ENCODE data around the gene CALML3. TPM values are rescaled to one million over a fixed set of nuclear protein-coding genes. Genes with fewer than 3 reads are reported as not detected.
A peak's percentile ranks its signal among the peaks of the same experiment; 100 is the strongest.

The CALML3 gene
- total and polyA plus RNA-seq, 2 of the 13 experiments (the other 11 are each of a cell fraction or from before 2014, with no cell fraction given) = not detected

DNA sequence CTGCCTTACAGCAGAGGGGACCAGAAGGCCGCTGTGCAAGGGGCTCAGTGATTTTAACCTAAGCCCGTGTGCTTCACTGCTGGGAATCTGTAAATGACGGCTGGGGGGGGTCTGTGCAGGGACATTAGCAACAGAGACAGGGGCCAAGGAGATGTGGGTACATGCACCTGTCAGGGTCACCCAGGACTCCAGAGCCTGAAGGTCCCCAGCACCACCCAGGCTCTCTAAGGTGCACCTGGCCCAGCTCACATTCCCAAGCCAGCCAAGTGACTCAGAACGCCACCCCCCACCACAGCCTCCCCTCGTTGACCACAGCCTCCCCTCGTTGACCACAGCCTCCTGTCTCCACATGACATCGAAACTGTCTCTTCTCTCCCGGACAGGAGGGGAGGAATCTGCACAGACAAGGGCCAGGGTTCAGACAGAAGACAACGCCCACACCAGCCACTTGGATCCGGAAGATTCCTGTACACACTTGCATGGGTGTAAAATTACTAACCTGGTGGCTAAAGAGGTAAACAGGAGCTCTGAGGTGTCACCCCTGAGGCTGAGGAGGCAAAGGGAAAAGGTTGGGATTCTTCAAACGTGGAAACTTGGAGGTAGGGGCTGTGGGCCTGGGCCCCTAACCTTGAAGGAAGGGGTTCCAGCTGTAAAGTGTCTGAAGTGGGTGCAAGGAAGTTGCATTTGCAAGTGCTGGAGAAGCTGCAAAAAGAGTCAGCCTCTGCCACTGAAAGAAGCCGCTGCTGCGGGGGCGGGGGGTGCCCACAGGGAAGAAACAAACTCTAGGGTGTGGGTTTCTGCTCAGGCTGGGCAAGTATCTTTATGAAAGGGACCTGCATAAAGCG lies 27.0 kb downstream of the CALML3 start (continued):
- TF ChIP-seq, protein P1, sequence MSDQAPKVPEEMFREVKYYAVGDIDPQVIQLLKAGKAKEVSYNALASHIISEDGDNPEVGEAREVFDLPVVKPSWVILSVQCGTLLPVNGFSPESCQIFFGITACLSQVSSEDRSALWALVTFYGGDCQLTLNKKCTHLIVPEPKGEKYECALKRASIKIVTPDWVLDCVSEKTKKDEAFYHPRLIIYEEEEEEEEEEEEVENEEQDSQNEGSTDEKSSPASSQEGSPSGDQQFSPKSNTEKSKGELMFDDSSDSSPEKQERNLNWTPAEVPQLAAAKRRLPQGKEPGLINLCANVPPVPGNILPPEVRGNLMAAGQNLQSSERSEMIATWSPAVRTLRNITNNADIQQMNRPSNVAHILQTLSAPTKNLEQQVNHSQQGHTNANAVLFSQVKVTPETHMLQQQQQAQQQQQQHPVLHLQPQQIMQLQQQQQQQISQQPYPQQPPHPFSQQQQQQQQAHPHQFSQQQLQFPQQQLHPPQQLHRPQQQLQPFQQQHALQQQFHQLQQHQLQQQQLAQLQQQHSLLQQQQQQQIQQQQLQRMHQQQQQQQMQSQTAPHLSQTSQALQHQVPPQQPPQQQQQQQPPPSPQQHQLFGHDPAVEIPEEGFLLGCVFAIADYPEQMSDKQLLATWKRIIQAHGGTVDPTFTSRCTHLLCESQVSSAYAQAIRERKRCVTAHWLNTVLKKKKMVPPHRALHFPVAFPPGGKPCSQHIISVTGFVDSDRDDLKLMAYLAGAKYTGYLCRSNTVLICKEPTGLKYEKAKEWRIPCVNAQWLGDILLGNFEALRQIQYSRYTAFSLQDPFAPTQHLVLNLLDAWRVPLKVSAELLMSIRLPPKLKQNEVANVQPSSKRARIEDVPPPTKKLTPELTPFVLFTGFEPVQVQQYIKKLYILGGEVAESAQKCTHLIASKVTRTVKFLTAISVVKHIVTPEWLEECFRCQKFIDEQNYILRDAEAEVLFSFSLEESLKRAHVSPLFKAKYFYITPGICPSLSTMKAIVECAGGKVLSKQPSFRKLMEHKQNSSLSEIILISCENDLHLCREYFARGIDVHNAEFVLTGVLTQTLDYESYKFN (CRISPR knock-in tag; conservative IDR thresholded peaks at IDR 0.05) = no peak
- TF ChIP-seq, protein P2, sequence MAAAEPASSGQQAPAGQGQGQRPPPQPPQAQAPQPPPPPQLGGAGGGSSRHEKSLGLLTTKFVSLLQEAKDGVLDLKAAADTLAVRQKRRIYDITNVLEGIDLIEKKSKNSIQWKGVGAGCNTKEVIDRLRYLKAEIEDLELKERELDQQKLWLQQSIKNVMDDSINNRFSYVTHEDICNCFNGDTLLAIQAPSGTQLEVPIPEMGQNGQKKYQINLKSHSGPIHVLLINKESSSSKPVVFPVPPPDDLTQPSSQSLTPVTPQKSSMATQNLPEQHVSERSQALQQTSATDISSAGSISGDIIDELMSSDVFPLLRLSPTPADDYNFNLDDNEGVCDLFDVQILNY (CRISPR knock-in tag; conservative IDR thresholded peaks at IDR 0.05) = no peak
- no peak for TF ChIP-seq ZNF772 (CRISPR knock-in tag; IDR thresholded peaks at IDR 0.05)

DNA sequence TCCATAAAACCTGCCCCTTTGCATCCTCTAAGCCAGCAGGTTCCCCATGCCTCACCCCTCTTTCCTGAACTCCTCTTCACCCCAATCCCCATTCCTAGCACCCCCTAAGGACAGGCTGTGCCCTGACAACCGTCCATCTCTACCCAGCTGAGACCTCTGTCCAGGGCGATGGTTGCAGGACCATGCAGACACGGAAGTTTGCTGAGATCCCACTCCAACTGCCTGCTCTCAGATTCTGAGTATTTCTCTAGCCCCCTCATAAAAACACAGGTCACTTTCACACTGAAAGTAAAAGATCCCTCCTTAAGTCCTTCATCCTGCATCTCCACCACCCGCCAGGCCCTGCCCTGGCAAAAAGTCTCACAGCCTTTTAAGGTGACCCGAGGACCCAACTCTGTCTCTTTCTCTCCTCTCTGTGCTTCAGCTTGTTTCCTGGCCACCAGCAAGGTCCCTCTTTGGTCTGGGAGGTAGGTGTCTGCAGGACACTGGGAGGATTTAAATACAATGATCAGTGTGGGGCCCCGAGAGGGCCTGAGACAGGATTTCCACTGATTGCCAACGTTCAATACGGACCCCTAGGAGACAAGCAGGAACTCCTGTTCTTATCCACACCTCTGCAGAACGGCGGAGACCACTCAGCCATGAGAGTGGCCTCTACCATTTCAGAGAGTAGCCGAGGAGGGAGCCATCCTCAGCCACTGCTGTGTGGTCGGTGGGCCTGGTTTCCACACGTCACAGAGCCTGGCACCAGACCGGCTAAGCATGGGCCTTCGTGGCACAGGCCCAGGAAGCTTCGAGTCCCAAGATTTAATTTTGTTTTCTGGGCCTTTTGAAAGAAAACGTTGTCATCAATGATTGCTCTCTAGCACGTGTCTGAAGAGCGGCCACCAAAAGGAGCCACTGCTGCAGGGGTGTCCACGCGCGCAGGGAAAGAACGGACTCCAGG lies 27.9 kb downstream of the CALML3 start:
- ChIA-PET CTCF (ENCODE audit: low intra/inter-chr PET ratio, low total read pairs) (no interaction called here), POLR2A (no interaction called here)
- 91% methylated on average over 23 of the region's 23 CpGs for WGBS (ENCODE audit: low lambda C conversion rate)
- no peak for FAIRE-seq
- Histone ChIP-seq H4K20me1 (ENCODE audit: insufficient read depth, low read length) (no peaks in the 10 kb centered on the region), H3K9me3 (ENCODE audit: low read length) (no peaks in the 10 kb centered on the region), H3K9ac (ENCODE audit: insufficient read depth, low read depth, low read length) (no peak overlapping the region), H3K27me3 (ENCODE audit: control insufficient read depth in 1 of 2, insufficient read depth in 2 of 2, low read length in 2 of 2) (no peaks in the 10 kb centered on the region), H3K4me2 (ENCODE audit: low read depth, low read length) (no peak overlapping the region), H3K4me3 (replicated peaks in 1 of 3; ENCODE audit: insufficient read depth in 1 of 3, low read depth in 2 of 3, low read length in 3 of 3) (no peak overlapping the region), H3K4me1 (ENCODE audit: insufficient read depth, low read length) (peaks cover 86% of the 10 kb centered on the region), H2AFZ (ENCODE audit: low read length) (no peak overlapping the region), H3K27ac (ENCODE audit: extremely low read length, insufficient read depth, low read length) (no peak overlapping the region), H3K36me3 (replicated peaks in 1 of 2; ENCODE audit: control insufficient read depth in 1 of 2, insufficient read depth in 2 of 2, low read length in 2 of 2) (no peaks in the 10 kb centered on the region), H3K79me2 (ENCODE audit: insufficient read depth, low read length) (no peaks in the 10 kb centered on the region)
- ATAC-seq = no peak
- DNase-seq (ENCODE audit: low spot score) = no peak
- intact Hi-C loops (cut with micrococcal nuclease; ENCODE audit: unreplicated experiment) (no loop called here), in situ Hi-C loops (cut with HindIII; ENCODE audit: extremely low pct_ligation_motif_present, low pct_unique_long_range_greater_than_20kb) (no loop called here)
- BruUV-seq (replicated peaks) = no TSS peak
- TF ChIP-seq ZNF558 (CRISPR knock-in tag; IDR thresholded peaks at IDR 0.05; ENCODE audit: borderline replicate concordance) (no peak), ZBTB8A (CRISPR knock-in tag; IDR thresholded peaks at IDR 0.05; ENCODE audit: borderline replicate concordance, low read depth) (no peak), NFIC (IDR thresholded peaks at IDR 0.05; ENCODE audit: low read length) (no peak), ZNF672 (CRISPR knock-in tag; IDR thresholded peaks at IDR 0.05) (no peak)
- TF ChIP-seq, protein P3, sequence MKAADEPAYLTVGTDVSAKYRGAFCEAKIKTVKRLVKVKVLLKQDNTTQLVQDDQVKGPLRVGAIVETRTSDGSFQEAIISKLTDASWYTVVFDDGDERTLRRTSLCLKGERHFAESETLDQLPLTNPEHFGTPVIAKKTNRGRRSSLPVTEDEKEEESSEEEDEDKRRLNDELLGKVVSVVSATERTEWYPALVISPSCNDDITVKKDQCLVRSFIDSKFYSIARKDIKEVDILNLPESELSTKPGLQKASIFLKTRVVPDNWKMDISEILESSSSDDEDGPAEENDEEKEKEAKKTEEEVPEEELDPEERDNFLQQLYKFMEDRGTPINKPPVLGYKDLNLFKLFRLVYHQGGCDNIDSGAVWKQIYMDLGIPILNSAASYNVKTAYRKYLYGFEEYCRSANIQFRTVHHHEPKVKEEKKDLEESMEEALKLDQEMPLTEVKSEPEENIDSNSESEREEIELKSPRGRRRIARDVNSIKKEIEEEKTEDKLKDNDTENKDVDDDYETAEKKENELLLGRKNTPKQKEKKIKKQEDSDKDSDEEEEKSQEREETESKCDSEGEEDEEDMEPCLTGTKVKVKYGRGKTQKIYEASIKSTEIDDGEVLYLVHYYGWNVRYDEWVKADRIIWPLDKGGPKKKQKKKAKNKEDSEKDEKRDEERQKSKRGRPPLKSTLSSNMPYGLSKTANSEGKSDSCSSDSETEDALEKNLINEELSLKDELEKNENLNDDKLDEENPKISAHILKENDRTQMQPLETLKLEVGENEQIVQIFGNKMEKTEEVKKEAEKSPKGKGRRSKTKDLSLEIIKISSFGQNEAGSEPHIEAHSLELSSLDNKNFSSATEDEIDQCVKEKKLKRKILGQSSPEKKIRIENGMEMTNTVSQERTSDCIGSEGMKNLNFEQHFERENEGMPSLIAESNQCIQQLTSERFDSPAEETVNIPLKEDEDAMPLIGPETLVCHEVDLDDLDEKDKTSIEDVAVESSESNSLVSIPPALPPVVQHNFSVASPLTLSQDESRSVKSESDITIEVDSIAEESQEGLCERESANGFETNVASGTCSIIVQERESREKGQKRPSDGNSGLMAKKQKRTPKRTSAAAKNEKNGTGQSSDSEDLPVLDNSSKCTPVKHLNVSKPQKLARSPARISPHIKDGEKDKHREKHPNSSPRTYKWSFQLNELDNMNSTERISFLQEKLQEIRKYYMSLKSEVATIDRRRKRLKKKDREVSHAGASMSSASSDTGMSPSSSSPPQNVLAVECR (CRISPR knock-in tag; IDR thresholded peaks at IDR 0.05; ENCODE audit: borderline replicate concordance) = 0 out of 2 replicates have a peak, but pooled peaks have one; percentile 32

All from HepG2 (cell line).